Activated T-cell treated with anti-CD3 and anti-CD28 coated beads for 4 hours (primary cell): ENCODE measurements around the gene ID2.

Experiments used
- DNase-seq: peaks from one replicate; pipeline ENCODE4 v3.0.0-alpha.2; 2020

Gene ID2, protein sequence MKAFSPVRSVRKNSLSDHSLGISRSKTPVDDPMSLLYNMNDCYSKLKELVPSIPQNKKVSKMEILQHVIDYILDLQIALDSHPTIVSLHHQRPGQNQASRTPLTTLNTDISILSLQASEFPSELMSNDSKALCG

DNA sequence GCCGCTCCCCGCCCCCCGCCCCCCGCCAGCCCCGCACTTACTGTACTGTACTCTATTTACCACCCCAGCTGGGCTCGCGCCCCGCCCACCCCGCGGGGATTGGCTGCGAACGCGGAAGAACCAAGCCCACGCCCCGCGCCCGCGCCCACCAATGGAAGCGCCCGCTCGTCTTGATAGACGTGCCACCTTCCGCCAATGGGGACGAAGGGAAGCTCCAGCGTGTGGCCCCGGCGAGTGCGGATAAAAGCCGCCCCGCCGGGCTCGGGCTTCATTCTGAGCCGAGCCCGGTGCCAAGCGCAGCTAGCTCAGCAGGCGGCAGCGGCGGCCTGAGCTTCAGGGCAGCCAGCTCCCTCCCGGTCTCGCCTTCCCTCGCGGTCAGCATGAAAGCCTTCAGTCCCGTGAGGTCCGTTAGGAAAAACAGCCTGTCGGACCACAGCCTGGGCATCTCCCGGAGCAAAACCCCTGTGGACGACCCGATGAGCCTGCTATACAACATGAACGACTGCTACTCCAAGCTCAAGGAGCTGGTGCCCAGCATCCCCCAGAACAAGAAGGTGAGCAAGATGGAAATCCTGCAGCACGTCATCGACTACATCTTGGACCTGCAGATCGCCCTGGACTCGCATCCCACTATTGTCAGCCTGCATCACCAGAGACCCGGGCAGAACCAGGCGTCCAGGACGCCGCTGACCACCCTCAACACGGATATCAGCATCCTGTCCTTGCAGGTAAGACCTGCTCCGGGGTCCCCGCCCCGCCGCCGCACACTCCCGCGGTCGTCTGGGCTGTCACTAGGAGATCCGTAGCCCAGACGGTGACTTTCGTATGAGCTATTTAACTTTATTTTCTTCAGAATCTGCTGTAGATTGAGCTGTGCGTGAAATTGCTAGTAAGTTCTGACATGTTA lies at the start of gene ID2:
TSS of gene ID2 (plus strand) at position 271 of the 907 bp plus-strand sequence. CDS start at position 381, 110 bp downstream.
- DNase-seq = peak; percentile 98

DNA sequence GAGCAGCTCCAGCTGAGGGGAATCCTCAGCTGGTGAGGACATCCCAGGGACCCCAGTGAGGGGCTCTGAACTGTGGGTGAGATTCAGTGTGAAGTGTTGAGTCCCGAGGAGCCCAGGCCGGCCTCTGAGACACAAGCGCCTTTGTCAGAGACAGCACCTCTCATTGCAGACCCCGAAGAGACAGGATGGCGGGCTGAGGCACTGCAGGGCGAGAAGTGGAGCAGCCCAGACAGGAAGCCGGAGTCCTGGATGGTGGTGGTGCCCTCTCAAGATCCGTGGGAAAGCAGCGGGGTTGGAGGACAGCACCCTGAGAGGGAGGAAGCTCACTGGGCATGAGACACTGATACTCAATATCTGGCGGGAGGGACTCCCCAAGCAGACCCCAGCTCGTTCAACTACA lies 49.1 kb upstream of the ID2 start:
- DNase-seq = no peak

DNA sequence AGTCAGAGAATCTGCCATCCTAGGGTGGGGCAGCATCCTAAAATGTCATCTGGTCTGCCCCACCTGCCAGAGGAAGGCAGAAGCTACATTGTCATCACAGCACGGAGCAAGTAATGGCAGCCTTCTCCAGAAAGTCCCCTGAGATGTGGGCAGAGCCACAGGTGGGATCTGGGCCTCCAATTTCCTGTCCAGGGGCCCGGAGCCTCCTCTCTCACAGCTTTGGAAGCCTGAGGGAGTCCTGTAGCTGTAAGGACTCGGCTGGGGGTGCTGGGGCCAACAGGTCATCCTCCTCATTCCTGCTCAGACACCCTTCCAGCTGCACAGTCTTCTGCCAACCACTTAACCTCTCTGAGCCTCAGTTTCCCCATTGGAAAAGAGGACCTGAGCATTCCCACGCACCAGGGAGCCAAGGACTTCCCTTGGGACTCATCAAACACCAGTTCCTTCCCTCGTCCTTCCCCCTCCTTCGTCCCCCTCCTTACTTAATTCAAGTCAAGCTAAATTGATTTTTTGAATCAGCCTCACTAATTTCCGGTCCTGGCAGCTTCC lies 48.6 kb upstream of the ID2 start:
- no peak for DNase-seq

DNA sequence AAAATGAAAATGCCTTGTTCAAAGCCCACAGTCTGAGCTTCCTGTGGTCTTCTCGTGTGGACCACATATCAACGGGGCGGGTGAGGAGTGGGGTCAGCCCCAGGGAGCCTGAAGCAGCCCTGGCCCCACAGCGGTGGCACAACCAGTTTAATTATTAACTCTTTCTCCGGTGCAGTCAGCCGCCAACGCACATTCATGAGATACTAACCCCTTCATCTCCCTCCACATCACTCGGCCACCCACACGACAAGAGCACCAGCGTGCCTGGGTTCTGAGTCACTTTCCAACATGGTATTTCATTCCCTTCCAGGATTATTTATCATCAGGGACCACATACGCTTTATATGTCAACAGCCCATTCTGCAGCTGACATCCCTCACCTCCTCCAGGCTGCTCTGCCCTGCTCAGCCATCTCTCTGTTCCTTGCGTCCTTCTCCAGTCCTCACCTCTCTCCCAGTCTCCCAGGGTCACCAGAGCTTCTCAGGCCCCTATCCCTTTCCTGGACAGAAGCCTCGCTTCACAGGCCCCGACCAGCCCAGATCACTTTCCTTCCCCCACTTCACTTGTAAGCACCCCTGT lies 48.0 kb upstream of the ID2 start:
- DNase-seq = no peak

DNA sequence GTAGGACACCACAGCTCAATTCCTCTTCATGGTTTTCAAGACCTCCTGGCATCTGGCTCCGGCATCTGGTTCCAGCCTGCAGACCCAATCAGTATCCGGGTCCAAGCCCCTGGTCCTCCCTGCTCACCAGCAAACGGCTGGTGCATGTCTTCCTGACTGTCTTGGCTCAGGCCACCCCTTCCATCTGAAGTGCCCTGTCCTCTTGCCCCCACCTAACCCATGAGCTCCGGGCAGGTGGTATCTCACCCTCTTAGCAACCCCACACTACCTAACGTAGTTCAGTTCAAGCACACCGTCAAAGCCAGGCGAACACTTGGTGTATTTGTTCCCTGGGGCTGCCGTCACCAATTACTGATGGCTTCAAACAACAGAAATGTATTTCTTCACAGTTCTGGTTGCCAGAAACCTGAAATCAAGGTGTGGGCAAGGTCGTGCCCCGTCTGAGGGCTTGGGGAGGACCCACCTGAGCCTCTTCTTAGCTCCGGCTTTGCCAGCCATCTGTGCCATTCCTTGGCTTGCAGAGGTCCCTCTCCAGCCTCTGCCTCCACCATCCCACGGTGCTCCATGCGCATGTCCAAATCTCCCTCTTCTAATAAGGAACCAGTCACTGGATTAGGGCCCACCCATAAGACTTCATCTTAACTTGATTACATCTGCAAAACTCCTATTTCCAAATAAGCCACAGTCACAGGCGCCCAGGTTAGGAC lies 47.2 kb upstream of the ID2 start:
- no peak for DNase-seq

- DNase-seq = no peak
Observed at GRCh38 chr2:8636041-8636491, 45.8 kb upstream of the ID2 start.

DNA sequence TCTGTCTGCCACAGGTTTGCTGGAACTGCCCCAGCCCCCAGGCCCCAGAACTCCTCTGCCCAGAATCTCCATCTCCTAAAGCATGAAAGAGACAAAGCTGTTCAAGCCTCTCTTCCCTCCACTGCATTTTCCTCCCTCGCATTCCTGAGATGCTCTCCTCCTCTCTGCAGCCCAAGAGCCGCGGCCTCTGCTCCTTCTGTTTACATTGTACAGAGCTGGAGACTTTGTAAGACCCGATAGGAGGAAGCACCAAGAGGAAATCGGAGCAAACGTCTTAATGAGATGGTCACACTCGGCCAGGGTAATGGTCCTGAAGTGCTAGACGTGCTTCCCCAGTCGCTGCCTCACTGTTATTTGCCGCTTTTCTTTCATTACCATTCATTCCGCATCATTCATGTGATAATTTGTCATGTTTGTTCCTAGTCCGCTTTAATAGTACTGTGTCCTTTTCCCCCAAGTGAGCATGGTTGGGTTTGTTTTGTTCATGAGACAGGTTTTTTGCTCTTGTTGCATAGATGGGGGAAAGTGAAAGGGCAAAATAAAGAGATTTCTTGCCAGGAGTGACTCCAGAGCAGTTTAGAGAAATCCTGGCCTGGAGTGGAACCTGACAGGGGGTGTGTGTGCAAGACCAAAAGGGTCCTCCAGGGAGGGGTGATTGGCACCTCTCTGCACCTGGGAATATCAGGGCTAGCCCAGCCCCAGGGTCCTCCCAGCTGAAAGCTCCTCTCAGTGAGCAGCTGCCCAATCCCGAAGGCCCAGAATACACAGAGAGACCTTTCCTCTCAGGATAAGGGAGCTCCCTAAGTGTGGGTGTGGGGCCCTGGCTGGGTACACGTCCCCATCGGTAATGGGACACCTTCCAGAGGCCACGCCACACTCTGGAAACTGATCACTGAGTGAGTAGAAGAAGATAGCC lies 44.9 kb upstream of the ID2 start:
- no peak for DNase-seq

GRCh38 chr2:8638327-8638726 lies 43.5 kb upstream of the ID2 start:
- no peak for DNase-seq

- no peak for DNase-seq
Observed at GRCh38 chr2:8639122-8639635, 42.7 kb upstream of the ID2 start.

GRCh38 chr2:8640498-8640897 lies 41.4 kb upstream of the ID2 start:
- DNase-seq = no peak

- DNase-seq = no peak
Observed at GRCh38 chr2:8641301-8641965, 40.4 kb upstream of the ID2 start.

- DNase-seq = no peak
Observed at GRCh38 chr2:8642366-8643068, 39.3 kb upstream of the ID2 start.

- DNase-seq = no peak
Observed at GRCh38 chr2:8643250-8643995, 38.4 kb upstream of the ID2 start.

GRCh38 chr2:8643996-8644356 lies 37.9 kb upstream of the ID2 start:
- DNase-seq = no peak

GRCh38 chr2:8644605-8645175 lies 37.2 kb upstream of the ID2 start:
- DNase-seq = no peak

DNA sequence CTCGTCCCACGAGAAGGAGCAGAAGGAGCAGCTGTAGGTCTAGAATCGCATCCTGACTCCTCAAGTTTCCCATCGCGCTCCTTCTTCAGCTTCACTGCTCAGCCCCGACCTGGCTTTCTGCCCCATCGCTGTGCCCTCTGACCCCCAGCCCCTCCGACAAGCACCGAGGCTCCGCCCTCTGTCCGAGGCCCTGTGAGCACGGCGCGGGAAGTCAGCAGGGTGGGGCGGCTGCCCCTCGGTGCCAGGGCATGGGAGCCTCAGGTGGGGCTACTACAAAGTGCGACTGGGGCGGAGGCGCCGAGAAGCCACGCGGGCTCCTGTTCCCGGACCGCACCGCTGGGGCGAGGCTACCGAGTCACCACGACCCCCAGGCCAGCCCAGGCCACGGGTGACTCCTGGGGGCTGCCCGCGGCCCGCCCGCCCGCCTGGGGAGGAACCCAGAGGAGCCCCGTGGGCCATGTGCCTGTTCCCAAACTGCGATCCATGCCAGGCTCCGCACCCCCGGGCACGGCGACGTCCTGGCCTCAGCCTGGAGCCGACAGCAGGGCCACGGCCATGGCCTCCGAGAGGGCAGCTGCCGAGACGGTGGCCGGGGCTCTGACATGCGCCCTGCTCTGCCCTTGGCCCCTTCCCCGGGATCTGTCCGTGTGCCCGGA lies 36.6 kb upstream of the ID2 start:
- DNase-seq = no peak

GRCh38 chr2:8646731-8647461 lies 35.0 kb upstream of the ID2 start:
- DNase-seq = no peak

- DNase-seq = no peak
Observed at GRCh38 chr2:8647462-8647857, 34.4 kb upstream of the ID2 start.
